Neuronal stem cell (in vitro differentiated cells): ENCODE results near the gene THEM4.

Experiments
- DNase-seq: peaks from one replicate; pipeline ENCODE4 v3.0.0-alpha.2; 2013; ENCODE audit warnings: low spot score
- H2AFZ ChIP-seq: one replicate; pipeline ENCODE4 v1.6.1; 2013; ENCODE audit warnings: mild to moderate bottlenecking, low read length, inconsistent platforms
- H2AK5ac ChIP-seq: 2 replicates; pipeline ENCODE4 v1.6.1; 2013; ENCODE audit warnings: low read depth, mild to moderate bottlenecking, inconsistent platforms, low read length, moderate library complexity, mixed read lengths
- H2BK120ac ChIP-seq: 2 replicates; pipeline ENCODE4 v1.6.1; 2013; ENCODE audit warnings: low read depth, mild to moderate bottlenecking, inconsistent platforms, low read length, moderate library complexity, mixed read lengths
- H2BK12ac ChIP-seq: one replicate; pipeline ENCODE4 v1.6.1; 2013; ENCODE audit warnings: low read length, inconsistent platforms
- H2BK15ac ChIP-seq: 2 replicates; pipeline ENCODE4 v1.6.1; 2013; ENCODE audit warnings: mild to moderate bottlenecking, low read length, inconsistent platforms, mixed read lengths
- H2BK5ac ChIP-seq: one replicate; pipeline ENCODE4 v1.6.1; 2013; ENCODE audit warnings: inconsistent platforms, mild to moderate bottlenecking, low read length, moderate library complexity
- H3K14ac ChIP-seq: one replicate; pipeline ENCODE4 v1.6.1; 2013; ENCODE audit warnings: low read length, inconsistent platforms
- H3K18ac ChIP-seq: 2 replicates; pipeline ENCODE4 v1.6.1; 2013; ENCODE audit warnings: low read length, inconsistent platforms
- H3K23ac ChIP-seq: 2 replicates; pipeline ENCODE4 v1.6.1; 2013; ENCODE audit warnings: low read depth, mild to moderate bottlenecking, mixed read lengths, low read length, inconsistent platforms; ENCODE audit not compliant: poor library complexity
- H3K27ac ChIP-seq: replicated peaks from 3 replicates; pipeline ENCODE4 v1.5.1; 2013; ENCODE audit warnings: low read length, inconsistent platforms
- H3K27me3 ChIP-seq, 3 experiments: 2 replicates each; pipeline ENCODE4 v1.6.1; 2013; ENCODE audit warnings: low read length in 3 of 3, mild to moderate bottlenecking in 2 of 3, inconsistent platforms in 1 of 3, low read depth in 1 of 3, mixed read lengths in 1 of 3, moderate library complexity in 1 of 3; ENCODE audit not compliant: control insufficient read depth in 3 of 3, insufficient read depth in 3 of 3
- H3K36me3 ChIP-seq, 2 donors: replicated peaks in 1 of 2; 2 replicates each; pipeline ENCODE4 v1.6.1; 2013; ENCODE audit warnings: low read length in 2 of 2; ENCODE audit not compliant: control insufficient read depth in 2 of 2, insufficient read depth in 2 of 2
- H3K4ac ChIP-seq: 2 replicates; pipeline ENCODE4 v1.6.1; 2013; ENCODE audit warnings: inconsistent platforms, mild to moderate bottlenecking, low read length, moderate library complexity
- H3K4me1 ChIP-seq, 2 donors: 1 replicate in 1 of 2; 2 replicates in 1 of 2; pipeline ENCODE4 v1.6.1; 2013; ENCODE audit warnings: low read length in 2 of 2, low read depth in 1 of 2; ENCODE audit not compliant: control insufficient read depth in 2 of 2, insufficient read depth in 1 of 2
- H3K4me2 ChIP-seq: one replicate; pipeline ENCODE4 v1.6.1; 2013; ENCODE audit warnings: mild to moderate bottlenecking, low read length, inconsistent platforms; ENCODE audit not compliant: insufficient read depth, poor library complexity, severe bottlenecking
- H3K4me3 ChIP-seq, 2 donors: 2 replicates each; pipeline ENCODE4 v1.5.1; 2013; ENCODE audit warnings: low read length in 2 of 2, mild to moderate bottlenecking in 2 of 2, inconsistent platforms in 1 of 2, moderate library complexity in 1 of 2
- H3K79me1 ChIP-seq: one replicate; pipeline ENCODE4 v1.6.1; 2013; ENCODE audit warnings: low read depth, mild to moderate bottlenecking, inconsistent platforms, low read length, moderate library complexity
- H3K9ac ChIP-seq: one replicate; pipeline ENCODE4 v1.6.1; 2013; ENCODE audit warnings: mild to moderate bottlenecking, low read depth, low read length, inconsistent platforms; ENCODE audit not compliant: poor library complexity
- H3K9me3 ChIP-seq, 2 donors: replicated peaks in 1 of 2; 2 replicates each; pipeline versions ENCODE3 to v1.6.1; 2013; ENCODE audit warnings: low read length in 2 of 2, mild to moderate bottlenecking in 2 of 2, inconsistent platforms in 1 of 2, low read depth in 1 of 2, mixed read lengths in 1 of 2, moderate library complexity in 1 of 2; ENCODE audit not compliant: control insufficient read depth in 2 of 2, insufficient read depth in 1 of 2
- H4K8ac ChIP-seq: one replicate; pipeline ENCODE4 v1.6.1; 2013; ENCODE audit warnings: low read depth, mild to moderate bottlenecking, inconsistent platforms, low read length, moderate library complexity
- H4K91ac ChIP-seq: one replicate; pipeline ENCODE4 v1.6.1; 2013; ENCODE audit warnings: low read length, low read depth, mild to moderate bottlenecking, inconsistent platforms; ENCODE audit not compliant: poor library complexity
- WGBS, 2 donors: extraction: QIAGEN DNeasy Blood & Tissue Kit; methylation state at CpG; one replicate each; pipeline ENCODE4 v1.1.7; 2013; ENCODE audit warnings: missing lambda C conversion rate in 2 of 2, mixed read lengths in 1 of 2; ENCODE audit not compliant: insufficient read length in 2 of 2, insufficient replicate concordance in 1 of 2; ENCODE audit errors: extremely low coverage in 2 of 2; 5-methylcytosine and 5-hydroxymethylcytosine counted together

The THEM4 gene

DNA sequence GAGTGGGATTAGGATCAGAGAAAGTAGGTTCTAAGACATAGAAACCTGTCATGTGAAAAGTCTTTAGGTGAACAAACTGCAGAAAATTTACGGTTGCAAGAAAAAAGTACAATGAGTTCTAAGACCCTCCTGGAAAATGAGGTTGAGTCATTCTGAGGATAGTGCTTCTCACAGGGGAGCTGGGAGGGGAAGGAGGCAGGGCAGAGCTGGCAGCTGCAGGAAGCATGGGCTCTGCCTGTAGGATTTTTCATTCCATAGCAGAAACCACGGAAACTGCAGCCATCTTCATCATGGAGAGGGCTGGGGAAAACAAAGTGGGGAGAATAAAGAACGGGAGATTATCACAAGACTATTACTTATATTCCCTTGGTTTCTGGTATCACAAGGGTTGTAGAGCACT is 25.8 kb upstream of the THEM4 start:
- Histone ChIP-seq H3K4ac (no peak overlapping the region), H2AFZ (peak overlapping the region; percentile 19), H3K9me3 (no peaks in the 10 kb centered on the region), H3K9ac (no peak overlapping the region), H4K91ac (no peak overlapping the region), H3K14ac (no peak overlapping the region), H3K79me1 (no peaks in the 10 kb centered on the region), H2BK12ac (no peak overlapping the region), H3K27me3 (peaks cover 0 to 14% (median 4%) of the 10 kb centered on the region in 3 experiments), H2AK5ac (no peak overlapping the region), H3K4me2 (no peak overlapping the region), H3K27ac (no peak overlapping the region), H3K23ac (no peak overlapping the region), H3K4me3 (no peak overlapping the region), H4K8ac (no peak overlapping the region), H2BK120ac (no peak overlapping the region), H3K4me1 (peaks cover 3 to 11% of the 10 kb centered on the region in 2 donors), H3K36me3 (no peaks in the 10 kb centered on the region), H2BK15ac (no peak overlapping the region), H2BK5ac (no peak overlapping the region), H3K18ac (no peak overlapping the region)
- DNase-seq = no peak
- no CpG with 5 or more reads among the region's 3 CpGs for WGBS, 2 donors

DNA sequence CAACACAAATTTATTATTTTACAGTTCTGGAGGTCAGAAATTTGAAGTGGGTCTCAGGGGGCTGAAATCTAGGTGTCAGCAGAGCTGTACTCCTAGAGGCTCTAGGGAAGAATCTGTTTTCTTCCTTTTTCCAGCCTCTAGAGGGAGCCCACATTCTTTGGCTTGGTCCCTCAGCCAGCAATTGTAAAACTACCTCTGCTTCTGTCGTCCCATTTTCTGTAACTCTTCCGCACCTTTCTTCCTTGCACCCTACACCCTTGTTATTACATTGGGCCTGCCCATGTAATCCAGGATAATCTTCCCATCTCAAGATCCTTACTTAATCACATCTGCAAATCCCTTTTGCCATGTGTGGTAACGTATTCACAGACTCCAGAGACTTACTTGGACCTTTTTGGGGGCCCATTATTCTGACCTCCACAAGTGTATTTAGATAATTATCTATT is 24.8 kb upstream of the THEM4 start:
- Histone ChIP-seq H3K9me3 (no peaks in the 10 kb centered on the region), H2AK5ac (no peak overlapping the region), H3K4me2 (no peak overlapping the region), H3K27me3 (peaks cover 0 to 14% (median 4%) of the 10 kb centered on the region in 3 experiments), H4K91ac (no peak overlapping the region), H2BK5ac (no peak overlapping the region), H2AFZ (no peak overlapping the region), H3K27ac (no peak overlapping the region), H3K9ac (no peak overlapping the region), H3K36me3 (no peaks in the 10 kb centered on the region), H3K4me3 (no peak overlapping the region), H4K8ac (no peak overlapping the region), H3K14ac (no peak overlapping the region), H3K18ac (no peak overlapping the region), H3K23ac (no peak overlapping the region), H2BK12ac (no peak overlapping the region), H2BK15ac (no peak overlapping the region), H3K4me1 (peaks cover 3 to 11% of the 10 kb centered on the region in 2 donors), H3K4ac (no peak overlapping the region), H2BK120ac (no peak overlapping the region), H3K79me1 (no peaks in the 10 kb centered on the region)
- WGBS, 2 donors = no CpG with 5 or more reads among the region's 3 CpGs
- peak; percentile 32 for DNase-seq

DNA sequence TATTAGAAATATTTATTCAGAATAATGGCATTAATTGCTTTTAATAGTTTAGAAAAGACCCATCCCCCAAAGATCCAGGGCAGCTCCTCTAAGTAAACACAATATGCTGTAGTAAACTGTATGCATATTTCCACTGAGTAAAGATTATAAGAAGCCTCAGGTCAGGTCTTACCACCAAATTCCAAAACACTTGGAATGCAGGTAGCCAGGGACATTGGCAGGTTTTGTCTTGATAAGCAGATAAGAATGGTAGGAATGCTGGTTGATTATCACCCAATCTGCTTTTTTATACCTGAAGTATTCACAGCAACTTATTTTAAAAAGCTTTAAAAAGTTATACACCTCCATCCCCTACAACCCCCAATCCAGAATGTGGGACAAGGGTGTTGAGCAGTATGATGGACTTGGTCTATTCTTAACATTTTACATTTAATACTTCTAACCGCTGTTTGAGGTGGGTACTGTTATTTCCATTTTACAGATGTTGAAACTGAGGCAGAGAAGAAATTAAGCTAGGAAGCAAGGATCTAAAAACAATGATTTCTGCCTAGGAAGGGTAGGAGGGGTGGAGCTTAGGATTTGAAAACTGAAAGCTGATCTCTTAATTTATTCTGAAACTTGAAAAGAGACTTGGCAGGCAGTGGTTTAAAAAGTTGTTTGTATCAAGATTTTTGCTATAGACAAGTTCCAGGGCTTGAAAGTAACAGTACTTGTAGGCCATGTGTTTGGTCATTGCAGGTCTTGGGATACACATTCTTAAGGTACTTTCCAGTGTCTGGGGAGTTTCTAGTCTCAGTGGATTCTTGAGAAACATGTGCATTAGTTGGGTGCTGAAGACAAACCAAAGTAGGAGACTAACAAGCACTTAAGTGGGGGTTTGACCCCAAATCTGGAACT is 15.6 kb upstream of the THEM4 start:
- Histone ChIP-seq H2BK120ac (no peak overlapping the region), H3K27me3 (peaks cover 0 to 14% (median 0%) of the 10 kb centered on the region in 3 experiments), H2AK5ac (no peak overlapping the region), H3K14ac (no peak overlapping the region), H3K36me3 (no peaks in the 10 kb centered on the region), H3K9ac (no peak overlapping the region), H3K4ac (no peak overlapping the region), H3K4me3 (no peak overlapping the region), H4K91ac (no peak overlapping the region), H2BK5ac (no peak overlapping the region), H3K4me1 (no peaks in the 10 kb centered on the region), H3K9me3 (no peaks in the 10 kb centered on the region), H3K23ac (no peak overlapping the region), H3K27ac (no peak overlapping the region), H3K79me1 (no peaks in the 10 kb centered on the region), H3K4me2 (no peak overlapping the region), H2BK15ac (no peak overlapping the region), H2AFZ (no peak overlapping the region), H2BK12ac (no peak overlapping the region), H3K18ac (no peak overlapping the region), H4K8ac (no peak overlapping the region)
- DNase-seq = no peak
- WGBS, 2 donors = no CpG with 5 or more reads among the region's 1 CpG

DNA sequence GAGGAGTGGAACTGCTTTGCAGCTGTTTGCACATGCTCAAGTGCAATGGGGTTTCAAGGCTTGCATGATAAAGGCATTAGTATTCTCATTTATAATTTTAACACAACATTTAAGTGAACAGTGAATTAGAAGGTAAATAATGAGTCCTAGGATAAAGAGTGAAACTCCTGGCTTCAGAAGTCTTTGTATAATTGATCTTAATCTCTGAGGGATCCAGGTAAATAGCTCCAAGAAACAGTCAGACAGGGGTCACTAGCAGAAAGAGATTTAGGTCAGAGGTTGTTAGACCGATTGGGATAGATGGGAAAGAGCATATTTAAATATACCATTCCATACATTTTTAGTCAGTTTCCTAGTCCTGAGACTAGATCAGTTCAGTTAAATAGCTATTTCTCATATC is 14.1 kb upstream of the THEM4 start:
- no peak overlapping the region for H3K27ac ChIP-seq
- DNase-seq = no peak
- H3K79me1 ChIP-seq = no peaks in the 10 kb centered on the region
- no CpG with 5 or more reads among the region's 1 CpG for WGBS, 2 donors
- no peaks in the 10 kb centered on the region for H3K9me3 ChIP-seq
- no peak overlapping the region for H2BK15ac ChIP-seq
- H2AK5ac ChIP-seq = no peak overlapping the region
- no peak overlapping the region for H3K4me3 ChIP-seq
- no peak overlapping the region for H2BK120ac ChIP-seq
- H2BK5ac ChIP-seq = no peak overlapping the region
- H3K4me1 ChIP-seq = no peaks in the 10 kb centered on the region
- H3K4me2 ChIP-seq = no peak overlapping the region
- no peaks in the 10 kb centered on the region for H3K36me3 ChIP-seq
- H3K14ac ChIP-seq = no peak overlapping the region
- no peak overlapping the region for H3K9ac ChIP-seq
- H3K4ac ChIP-seq = no peak overlapping the region
- H2BK12ac ChIP-seq = no peak overlapping the region
- peaks cover 0 to 21% (median 0%) of the 10 kb centered on the region in 3 experiments for H3K27me3 ChIP-seq
- H4K91ac ChIP-seq = no peak overlapping the region
- no peak overlapping the region for H3K18ac ChIP-seq
- no peak overlapping the region for H2AFZ ChIP-seq
- no peak overlapping the region for H3K23ac ChIP-seq
- no peak overlapping the region for H4K8ac ChIP-seq
